CD1c-positive myeloid dendritic cell (primary cell): ENCODE measurements around the gene CFHR3.
"Not testable (repeated sequence)": the region's sequence is repeated elsewhere in the genome, so short reads cannot be mapped to it uniquely, and the experiment has no call there.

ENCODE experiments used
- DNase-seq: peaks from one replicate; pipeline ENCODE4 v3.0.0-alpha.2; 2016; ENCODE audit errors: extremely low spot score

The CFHR3 gene

GRCh38 chr1:196774603-196775002 lies at the start of gene CFHR3:
CFHR3 (plus strand) TSS chr1:196774840; CDS start chr1:196774887, 47 bp downstream.
- no peak for DNase-seq

- no peak for DNase-seq
Observed at GRCh38 chr1:196732526-196732925, 42.1 kb upstream of the CFHR3 start.

- no peak for DNase-seq
Observed at GRCh38 chr1:196733091-196733970, 41.3 kb upstream of the CFHR3 start.

- no peak for DNase-seq
Observed at GRCh38 chr1:196734006-196734405, 40.6 kb upstream of the CFHR3 start.

GRCh38 chr1:196734460-196734859 lies 40.2 kb upstream of the CFHR3 start:
- DNase-seq: no peak

- DNase-seq: no peak
Observed at GRCh38 chr1:196738730-196739129, 35.9 kb upstream of the CFHR3 start.

- peak; percentile 27 for DNase-seq
Observed at GRCh38 chr1:196743244-196743643, 31.4 kb upstream of the CFHR3 start.

GRCh38 chr1:196765019-196765740 lies 9.5 kb upstream of the CFHR3 start:
- DNase-seq: not testable (repeated sequence)

GRCh38 chr1:196769823-196770222 lies 4.8 kb upstream of the CFHR3 start:
- not testable (repeated sequence) for DNase-seq

- DNase-seq: no peak
Observed at GRCh38 chr1:196773713-196774112, 927 bp upstream of the CFHR3 start.

GRCh38 chr1:196774175-196774574 lies 465 bp upstream of the CFHR3 start:
- DNase-seq: no peak

- DNase-seq: no peak
Observed at GRCh38 chr1:196777603-196778002, 3.0 kb downstream of the CFHR3 start.

- DNase-seq: no peak
Observed at GRCh38 chr1:196779093-196779492, 4.5 kb downstream of the CFHR3 start.

- DNase-seq: not testable (repeated sequence)
Observed at GRCh38 chr1:196791252-196791651, 16.6 kb downstream of the CFHR3 start.

GRCh38 chr1:196794103-196794502 lies 19.5 kb downstream of the CFHR3 start:
- not testable (repeated sequence) for DNase-seq

GRCh38 chr1:196797891-196798290 lies 23.3 kb downstream of the CFHR3 start:
- no peak for DNase-seq

- not testable (repeated sequence) for DNase-seq
Observed at GRCh38 chr1:196801920-196802319, 27.3 kb downstream of the CFHR3 start.

- DNase-seq: no peak
Observed at GRCh38 chr1:196808529-196809235, 34.0 kb downstream of the CFHR3 start.

- DNase-seq: not testable (repeated sequence)
Observed at GRCh38 chr1:196817442-196817841, 42.8 kb downstream of the CFHR3 start.

GRCh38 chr1:196819531-196819930 lies 44.9 kb downstream of the CFHR3 start, which contains the start of gene CFHR1:
CFHR1 (plus strand) TSS chr1:196819731; CDS start chr1:196819845, 114 bp downstream.
- DNase-seq: not testable (repeated sequence)

GRCh38 chr1:196827860-196828259 lies 53.2 kb downstream of the CFHR3 start:
- peak; percentile 10 for DNase-seq
